ENCODE results near the gene ZMYND8. TPM values are rescaled to one million over a fixed set of nuclear protein-coding genes. Genes with fewer than 3 reads are reported as not detected.

The ZMYND8 gene
- total and polyA plus RNA-seq, 9 donors, result 12.2 to 18.9 (median 16.0) TPM

GRCh38 chr20:47276851-47277534, 79.5 kb downstream of the ZMYND8 start:
- Histone ChIP-seq H3K9me3 (replicated peaks; ENCODE audit: control insufficient read depth, low read depth, low read length) (no peaks in the 10 kb centered on the region), H3K27me3 (ENCODE audit: control insufficient read depth, insufficient read depth, low read length) (no peaks in the 10 kb centered on the region), H3K36me3 (ENCODE audit: control insufficient read depth, insufficient read depth, low read length) (peaks cover 49% of the 10 kb centered on the region), H3K4me1 (ENCODE audit: control insufficient read depth, insufficient read depth, low read length) (peaks cover 21% of the 10 kb centered on the region), H3K27ac (ENCODE audit: low read length) (peak overlapping the region; percentile 62), H3K4me3 (ENCODE audit: low read length) (no peak overlapping the region)
- WGBS (ENCODE audit: insufficient coverage), result 38% methylated on average over 2 of the region's 8 CpGs
- DNase-seq, result peak; percentile 89

- WGBS (ENCODE audit: insufficient coverage), result 92% methylated on average over 16 of the region's 20 CpGs
- Histone ChIP-seq H3K4me1 (ENCODE audit: control insufficient read depth, insufficient read depth, low read length) (peaks cover 21% of the 10 kb centered on the region), H3K27me3 (ENCODE audit: control insufficient read depth, insufficient read depth, low read length) (no peaks in the 10 kb centered on the region), H3K9me3 (replicated peaks; ENCODE audit: control insufficient read depth, low read depth, low read length) (no peaks in the 10 kb centered on the region), H3K4me3 (ENCODE audit: low read length) (no peak overlapping the region), H3K36me3 (ENCODE audit: control insufficient read depth, insufficient read depth, low read length) (peaks cover 41% of the 10 kb centered on the region), H3K27ac (ENCODE audit: low read length) (peak overlapping the region; percentile 4)
- no peak for DNase-seq
Observed at GRCh38 chr20:47276251-47276650, 80.2 kb downstream of the ZMYND8 start.

GRCh38 chr20:47275548-47275947, 81.0 kb downstream of the ZMYND8 start:
- WGBS (ENCODE audit: insufficient coverage), result 100% methylated on average over 2 of the region's 6 CpGs
- no peak for DNase-seq
- H3K9me3 ChIP-seq (replicated peaks; ENCODE audit: control insufficient read depth, low read depth, low read length), result no peaks in the 10 kb centered on the region
- H3K4me3 ChIP-seq (ENCODE audit: low read length), result no peak overlapping the region
- peak overlapping the region; percentile 84 for H3K27ac ChIP-seq (ENCODE audit: low read length)
- H3K27me3 ChIP-seq (ENCODE audit: control insufficient read depth, insufficient read depth, low read length), result no peaks in the 10 kb centered on the region
- H3K36me3 ChIP-seq (ENCODE audit: control insufficient read depth, insufficient read depth, low read length), result peaks cover 34% of the 10 kb centered on the region
- H3K4me1 ChIP-seq (ENCODE audit: control insufficient read depth, insufficient read depth, low read length), result peaks cover 21% of the 10 kb centered on the region

GRCh38 chr20:47274401-47275108, 81.9 kb downstream of the ZMYND8 start:
- Histone ChIP-seq H3K4me3 (ENCODE audit: low read length) (no peak overlapping the region), H3K27me3 (ENCODE audit: control insufficient read depth, insufficient read depth, low read length) (no peaks in the 10 kb centered on the region), H3K9me3 (replicated peaks; ENCODE audit: control insufficient read depth, low read depth, low read length) (no peaks in the 10 kb centered on the region), H3K4me1 (ENCODE audit: control insufficient read depth, insufficient read depth, low read length) (peaks cover 21% of the 10 kb centered on the region), H3K36me3 (ENCODE audit: control insufficient read depth, insufficient read depth, low read length) (peaks cover 33% of the 10 kb centered on the region), H3K27ac (ENCODE audit: low read length) (peak overlapping the region; percentile 84)
- no CpG with 5 or more reads among the region's 4 CpGs for WGBS (ENCODE audit: insufficient coverage)
- DNase-seq, result peak; percentile 73

- peaks cover 27% of the 10 kb centered on the region for H3K36me3 ChIP-seq (ENCODE audit: control insufficient read depth, insufficient read depth, low read length)
- no peaks in the 10 kb centered on the region for H3K9me3 ChIP-seq (replicated peaks; ENCODE audit: control insufficient read depth, low read depth, low read length)
- H3K4me3 ChIP-seq (ENCODE audit: low read length), result no peak overlapping the region
- H3K27ac ChIP-seq (ENCODE audit: low read length), result peak overlapping the region; percentile 84
- DNase-seq, result peak; percentile 54
- WGBS (ENCODE audit: insufficient coverage), result no CpG with 5 or more reads among the region's 2 CpGs
- H3K4me1 ChIP-seq (ENCODE audit: control insufficient read depth, insufficient read depth, low read length), result peaks cover 21% of the 10 kb centered on the region
- H3K27me3 ChIP-seq (ENCODE audit: control insufficient read depth, insufficient read depth, low read length), result no peaks in the 10 kb centered on the region
Observed at GRCh38 chr20:47273591-47274235, 82.8 kb downstream of the ZMYND8 start.

GRCh38 chr20:47272893-47273590, 83.5 kb downstream of the ZMYND8 start:
- H3K9me3 ChIP-seq (replicated peaks; ENCODE audit: control insufficient read depth, low read depth, low read length), result no peaks in the 10 kb centered on the region
- peaks cover 22% of the 10 kb centered on the region for H3K36me3 ChIP-seq (ENCODE audit: control insufficient read depth, insufficient read depth, low read length)
- peaks cover 21% of the 10 kb centered on the region for H3K4me1 ChIP-seq (ENCODE audit: control insufficient read depth, insufficient read depth, low read length)
- H3K4me3 ChIP-seq (ENCODE audit: low read length), result no peak overlapping the region
- WGBS (ENCODE audit: insufficient coverage), result no CpG with 5 or more reads among the region's 8 CpGs
- no peaks in the 10 kb centered on the region for H3K27me3 ChIP-seq (ENCODE audit: control insufficient read depth, insufficient read depth, low read length)
- DNase-seq, result peak; percentile 88
- no peak overlapping the region for H3K27ac ChIP-seq (ENCODE audit: low read length)

- H3K4me1 ChIP-seq (ENCODE audit: control insufficient read depth, insufficient read depth, low read length), result peaks cover 9% of the 10 kb centered on the region
- H3K9me3 ChIP-seq (replicated peaks; ENCODE audit: control insufficient read depth, low read depth, low read length), result no peaks in the 10 kb centered on the region
- no peaks in the 10 kb centered on the region for H3K27me3 ChIP-seq (ENCODE audit: control insufficient read depth, insufficient read depth, low read length)
- 89% methylated on average over 4 of the region's 7 CpGs for WGBS (ENCODE audit: insufficient coverage)
- no peak overlapping the region for H3K27ac ChIP-seq (ENCODE audit: low read length)
- DNase-seq, result no peak
- peaks cover 30% of the 10 kb centered on the region for H3K36me3 ChIP-seq (ENCODE audit: control insufficient read depth, insufficient read depth, low read length)
- no peak overlapping the region for H3K4me3 ChIP-seq (ENCODE audit: low read length)
Observed at GRCh38 chr20:47271046-47271615, 85.4 kb downstream of the ZMYND8 start.

- H3K4me1 ChIP-seq (ENCODE audit: control insufficient read depth, insufficient read depth, low read length), result peaks cover 4% of the 10 kb centered on the region
- H3K4me3 ChIP-seq (ENCODE audit: low read length), result no peak overlapping the region
- no peak overlapping the region for H3K27ac ChIP-seq (ENCODE audit: low read length)
- DNase-seq, result peak; percentile 60
- WGBS (ENCODE audit: insufficient coverage), result 100% methylated on average over 2 of the region's 7 CpGs
- H3K27me3 ChIP-seq (ENCODE audit: control insufficient read depth, insufficient read depth, low read length), result no peaks in the 10 kb centered on the region
- H3K36me3 ChIP-seq (ENCODE audit: control insufficient read depth, insufficient read depth, low read length), result peaks cover 21% of the 10 kb centered on the region
- no peaks in the 10 kb centered on the region for H3K9me3 ChIP-seq (replicated peaks; ENCODE audit: control insufficient read depth, low read depth, low read length)
Observed at GRCh38 chr20:47269309-47270165, 87.0 kb downstream of the ZMYND8 start.

- peaks cover 21% of the 10 kb centered on the region for H3K36me3 ChIP-seq (ENCODE audit: control insufficient read depth, insufficient read depth, low read length)
- DNase-seq, result no peak
- no peak overlapping the region for H3K4me3 ChIP-seq (ENCODE audit: low read length)
- no peak overlapping the region for H3K27ac ChIP-seq (ENCODE audit: low read length)
- H3K27me3 ChIP-seq (ENCODE audit: control insufficient read depth, insufficient read depth, low read length), result no peaks in the 10 kb centered on the region
- H3K9me3 ChIP-seq (replicated peaks; ENCODE audit: control insufficient read depth, low read depth, low read length), result no peaks in the 10 kb centered on the region
- H3K4me1 ChIP-seq (ENCODE audit: control insufficient read depth, insufficient read depth, low read length), result peaks cover 14% of the 10 kb centered on the region
- WGBS (ENCODE audit: insufficient coverage), result 82% methylated on average over 5 of the region's 5 CpGs
Observed at GRCh38 chr20:47267621-47268020, 88.9 kb downstream of the ZMYND8 start.
